Activated gamma-delta T cell (primary cell): Measurements from ENCODE around the gene MVB12B.

ENCODE experiments used
- DNase-seq: peaks from one replicate; lab custom pipeline; 2025; lab: John Stamatoyannopoulos, UW

MVB12B gene

DNA sequence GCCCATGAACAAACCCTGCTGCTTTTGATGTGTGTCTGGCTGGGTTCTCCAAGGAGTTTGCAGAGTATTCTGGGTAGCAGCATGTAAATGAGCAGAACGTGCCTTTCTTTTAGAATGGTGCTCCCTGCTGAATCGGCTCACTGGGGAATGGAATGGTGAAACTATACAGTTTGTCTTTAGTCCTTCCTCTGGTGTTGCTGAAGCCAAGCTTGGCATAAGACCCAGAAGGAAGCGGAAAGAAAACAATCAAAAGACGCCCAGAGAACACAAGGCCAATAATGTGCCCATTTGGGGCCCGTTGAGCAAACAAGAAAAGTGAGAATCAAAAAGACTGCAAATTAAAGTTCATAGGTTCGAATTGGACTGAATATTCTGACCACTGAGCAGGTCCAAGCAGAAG is 60.1 kb downstream of the MVB12B start:
- no peak for DNase-seq

DNA sequence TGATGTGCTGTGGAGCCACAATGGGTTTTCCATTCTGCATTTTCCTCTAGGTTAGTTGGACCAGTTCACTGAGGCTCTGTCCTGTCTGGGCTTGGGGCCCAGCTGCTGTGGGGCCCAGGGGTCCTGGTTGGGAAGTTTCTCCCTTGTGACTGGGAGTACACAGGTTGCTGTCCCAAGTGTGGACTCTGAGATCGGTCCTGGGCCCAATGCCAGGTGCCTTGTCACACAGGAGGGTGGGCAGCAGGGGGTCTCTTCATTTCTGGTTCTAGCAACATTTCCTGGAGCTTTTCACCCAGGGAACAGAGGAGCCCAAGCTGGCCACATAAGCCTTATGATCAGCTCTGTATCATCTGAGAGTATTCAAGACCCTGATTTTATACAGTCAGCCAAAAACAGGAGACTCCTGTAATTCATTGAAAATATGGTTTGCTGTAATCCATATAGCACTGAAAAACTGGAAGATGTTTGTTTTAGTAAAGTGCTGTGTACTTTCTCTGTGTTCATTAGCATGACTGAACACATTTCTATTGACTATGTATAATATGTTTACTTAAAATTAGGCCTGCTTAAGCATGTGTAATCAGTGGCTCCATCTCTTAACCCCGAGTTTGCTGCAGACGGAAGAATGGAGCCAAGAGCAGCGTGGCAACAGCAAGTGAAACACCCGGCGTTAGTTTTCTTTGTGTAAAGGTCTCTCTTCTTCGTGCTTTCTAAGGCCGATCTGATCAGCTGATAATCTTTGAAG is 62.5 kb downstream of the MVB12B start:
- no peak for DNase-seq

DNA sequence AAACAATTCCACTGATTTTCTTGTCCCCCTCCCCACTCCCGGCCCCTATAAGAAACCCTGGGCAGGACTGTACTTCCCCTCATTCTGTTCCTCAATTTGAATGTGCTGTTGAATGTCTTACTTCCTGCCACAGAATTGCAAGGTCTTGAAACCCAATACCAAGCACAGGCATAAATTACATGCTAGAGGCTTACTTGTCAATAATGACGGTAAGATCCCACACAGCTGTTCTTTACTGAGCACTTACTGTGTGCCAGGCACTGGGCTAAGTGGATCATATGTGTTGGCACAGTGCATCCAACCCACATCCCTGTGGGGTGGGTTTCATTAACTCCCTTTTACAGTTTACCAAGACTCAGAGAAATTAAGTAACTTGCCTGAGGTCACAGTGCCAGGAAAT is 63.4 kb downstream of the MVB12B start:
- DNase-seq: no peak

DNA sequence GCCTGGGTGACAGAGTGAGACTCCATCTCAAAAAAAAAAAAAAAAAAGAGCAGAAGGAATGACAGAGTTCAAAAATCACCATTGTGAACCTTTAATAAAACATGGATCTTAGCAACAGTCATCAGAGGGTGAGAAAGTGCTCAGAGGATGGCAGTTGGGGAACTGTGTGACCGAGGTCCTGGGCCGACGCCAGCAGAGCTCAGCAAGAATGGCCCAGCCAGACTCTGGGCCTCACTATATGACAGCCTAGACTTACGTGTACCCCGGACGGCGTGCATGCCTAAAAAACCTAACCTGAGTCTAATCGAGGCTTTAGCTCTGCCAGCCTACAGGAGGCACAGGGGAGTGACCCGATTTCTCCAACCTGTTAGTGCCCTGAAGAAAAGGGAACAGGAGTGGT is 64.3 kb downstream of the MVB12B start:
- DNase-seq: no peak

DNA sequence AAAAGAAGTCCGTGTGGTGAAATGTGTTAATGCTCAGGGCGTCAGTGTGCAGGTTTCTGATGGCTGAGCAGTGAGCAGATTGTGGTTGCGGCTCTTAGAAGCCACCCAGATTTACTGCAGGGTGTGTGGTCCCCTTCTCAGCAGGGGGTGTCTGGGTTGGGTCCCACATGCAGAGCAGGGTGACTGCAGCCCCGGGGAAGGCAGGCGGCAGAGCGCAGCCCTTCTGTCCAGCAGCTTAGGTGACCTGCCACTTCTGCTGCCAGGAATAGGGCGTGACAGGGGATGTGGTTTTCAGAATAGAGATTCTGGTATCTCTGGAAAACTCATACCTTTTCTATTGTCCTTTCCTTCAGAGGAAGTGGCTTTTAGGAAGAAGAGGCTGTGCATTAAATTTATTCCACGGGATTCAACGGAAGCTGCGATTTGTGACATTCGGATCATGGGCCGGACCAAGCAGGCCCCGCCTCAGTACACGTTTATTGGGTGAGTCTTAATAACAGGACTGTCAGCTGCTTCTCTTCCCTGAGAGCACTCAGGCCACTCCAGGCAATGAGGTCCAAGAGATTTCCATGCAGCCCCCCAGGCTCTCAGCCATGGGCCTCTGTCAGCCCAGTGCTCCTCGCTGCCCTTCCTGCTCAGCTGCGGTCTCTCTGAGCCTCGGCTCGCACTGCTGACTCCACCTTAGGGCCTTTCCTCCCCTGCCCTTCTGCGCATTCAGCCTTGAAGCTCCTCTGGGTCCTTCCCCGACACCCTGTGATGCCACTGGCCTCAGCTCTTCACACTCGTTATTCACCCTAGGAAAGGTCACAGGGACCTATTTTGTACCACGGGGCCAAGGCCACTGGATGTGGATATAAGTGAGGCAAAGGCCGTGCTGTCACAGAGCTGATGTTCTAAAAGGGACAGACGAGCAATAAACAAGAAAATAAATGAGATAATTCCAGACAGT is 65.4 kb downstream of the MVB12B start:
- no peak for DNase-seq

DNA sequence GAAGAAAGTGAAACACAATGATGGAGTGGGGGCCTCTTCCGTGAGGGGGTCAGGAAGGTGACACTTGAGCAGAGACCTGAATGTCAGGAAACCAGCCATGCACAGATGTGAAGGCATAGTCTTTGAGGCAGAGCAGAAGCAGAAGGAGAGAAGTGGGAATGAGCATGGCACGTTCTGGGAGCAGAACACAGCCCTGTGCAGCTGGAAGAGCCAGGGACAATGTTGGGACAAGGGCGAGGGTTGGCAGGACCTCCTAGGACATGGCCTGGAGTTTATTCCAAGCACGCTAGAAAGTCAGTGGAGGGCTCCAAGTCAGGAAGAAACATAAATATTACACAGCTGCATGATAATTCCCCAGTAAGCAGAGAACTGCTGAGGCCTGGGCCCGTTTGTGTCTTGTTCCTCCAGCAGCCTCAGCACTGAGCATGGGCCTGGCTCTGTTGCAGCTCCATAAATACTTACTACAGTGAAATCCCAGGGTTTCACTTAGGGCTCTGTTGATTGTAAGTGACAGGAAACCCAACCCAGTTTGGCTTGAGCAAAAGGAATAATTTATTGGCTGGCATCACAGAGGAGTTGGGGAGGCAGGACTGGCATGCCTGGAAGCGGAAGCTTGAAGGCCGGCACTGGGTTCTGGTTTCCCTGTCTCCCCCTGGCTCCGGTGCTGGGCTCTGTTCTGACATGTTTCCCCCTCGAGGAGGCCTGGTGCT is 66.2 kb downstream of the MVB12B start:
- DNase-seq: no peak

DNA sequence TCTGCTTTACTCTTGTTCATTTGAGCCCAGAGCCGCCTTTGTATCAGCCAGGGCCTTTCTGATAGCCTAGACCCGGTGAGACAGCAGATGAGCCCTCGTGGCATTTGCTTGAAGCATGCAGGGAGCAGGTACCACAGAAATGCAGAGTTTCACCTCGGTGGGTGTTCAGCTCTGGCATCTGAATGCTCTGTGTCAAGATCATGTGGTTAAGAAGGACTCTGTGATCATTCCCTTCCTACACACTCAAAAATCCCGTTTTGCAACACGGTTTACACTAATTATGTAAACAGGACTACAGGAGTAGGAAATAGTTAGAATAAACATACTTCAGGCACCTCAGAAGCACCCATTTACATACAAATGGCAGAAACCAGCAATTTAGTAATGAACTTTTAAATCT is 67.2 kb downstream of the MVB12B start:
- no peak for DNase-seq

DNA sequence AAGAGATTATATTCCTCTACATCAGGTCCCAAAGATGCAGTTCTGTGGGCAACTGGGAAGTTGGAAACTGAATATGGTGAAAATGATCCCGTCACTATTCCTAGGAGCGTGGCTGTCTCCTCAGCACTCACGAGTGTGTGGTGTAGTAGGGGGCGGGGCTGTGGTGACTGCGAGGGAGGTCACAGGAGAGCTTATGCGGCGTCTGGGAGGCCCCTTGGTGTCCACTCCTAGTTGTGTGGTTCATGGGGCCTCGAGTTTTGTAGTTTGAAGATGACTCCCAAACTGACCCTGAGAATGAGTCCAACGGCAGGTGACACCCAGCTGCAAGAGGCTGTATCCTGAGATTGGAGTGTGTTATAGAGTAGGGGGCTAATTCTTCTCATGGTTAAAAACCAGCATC is 68.2 kb downstream of the MVB12B start:
- no peak for DNase-seq

DNA sequence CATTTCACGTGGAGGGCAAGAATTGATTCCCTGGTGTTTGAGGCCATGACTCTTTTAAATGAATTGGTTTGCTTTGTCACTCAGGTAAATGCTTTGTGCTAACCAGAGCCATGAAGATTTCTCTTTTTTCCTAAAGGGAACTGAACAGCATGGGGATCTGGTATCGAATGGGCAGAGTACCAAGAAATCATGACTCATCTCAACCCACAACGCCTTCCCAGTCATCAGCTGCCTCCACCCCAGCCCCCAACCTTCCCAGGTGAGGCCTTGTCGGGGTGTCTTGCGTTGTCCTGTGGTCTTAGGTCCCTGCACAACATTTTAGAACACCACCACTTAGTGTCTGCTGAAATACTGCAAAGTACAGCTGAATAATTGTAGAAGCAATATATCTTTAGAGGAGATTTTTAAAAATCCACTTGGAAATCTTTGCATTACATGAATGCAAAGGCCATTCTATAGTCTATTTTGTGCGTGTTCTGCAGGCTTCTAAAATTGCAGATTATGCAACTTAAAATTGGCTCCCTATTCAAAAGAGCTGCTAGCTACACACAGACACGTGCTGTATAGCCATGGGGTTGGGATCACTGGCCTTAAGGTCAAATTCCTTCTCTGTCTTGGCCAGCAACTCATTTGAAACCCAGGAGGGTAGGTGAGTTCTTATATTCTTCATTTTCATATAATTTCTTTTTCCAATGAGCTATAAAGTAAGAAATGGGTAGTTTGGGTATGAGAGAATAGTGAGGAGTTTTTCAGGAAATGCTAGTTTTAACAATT is 69.0 kb downstream of the MVB12B start:
- no peak for DNase-seq

DNA sequence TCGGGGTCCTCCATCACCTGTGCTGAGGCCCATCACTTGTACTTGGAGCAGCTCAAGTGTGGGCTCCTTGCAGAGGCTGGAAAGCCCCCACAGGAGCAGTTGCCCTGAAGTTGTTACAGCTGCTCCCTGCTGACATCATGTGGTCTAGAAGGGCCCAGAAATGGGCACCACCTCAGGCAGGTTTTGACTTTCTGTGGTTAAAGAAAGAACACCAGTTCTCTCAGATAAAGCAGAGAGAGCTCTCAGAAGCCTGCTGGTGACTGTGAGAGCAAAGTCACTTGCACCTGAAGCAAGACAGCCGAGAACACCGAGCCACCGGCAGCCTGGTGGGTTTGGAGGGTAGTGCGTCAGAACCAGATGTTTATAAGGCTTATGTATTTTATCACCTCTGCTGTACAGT is 70.4 kb downstream of the MVB12B start:
- DNase-seq: peak; percentile 32

DNA sequence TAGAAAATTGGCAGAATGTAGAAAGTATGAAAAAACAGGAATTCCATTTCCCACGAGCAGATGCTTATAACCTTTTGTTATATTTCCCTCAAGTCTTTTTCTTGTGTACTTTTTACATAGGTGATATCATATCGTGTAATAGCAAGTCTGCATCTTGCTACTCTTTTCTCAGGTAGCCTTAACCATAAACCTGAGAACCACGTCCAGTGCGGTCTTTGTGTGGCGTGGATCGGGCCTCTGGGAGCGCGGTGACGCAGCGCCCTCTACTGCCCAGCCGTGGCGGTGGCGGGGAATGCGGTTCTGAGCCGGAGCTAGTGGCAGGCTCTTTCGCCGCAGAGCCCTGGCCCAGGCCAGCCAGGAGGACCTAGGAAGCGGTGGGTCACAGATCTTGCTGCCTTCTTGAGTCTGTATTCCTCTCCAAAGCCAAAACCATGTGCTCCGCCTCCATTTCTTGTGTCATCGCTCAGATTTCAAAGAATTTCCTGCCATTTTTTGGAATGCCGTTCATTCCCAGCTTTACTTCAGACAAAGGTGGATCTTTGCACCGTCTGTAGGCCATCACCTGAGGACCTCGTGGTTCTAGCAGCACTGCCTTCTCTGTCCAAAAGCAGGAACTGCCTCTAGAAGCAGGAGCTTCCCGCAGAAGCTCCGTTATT is 71.9 kb downstream of the MVB12B start:
- DNase-seq: peak; percentile 37

DNA sequence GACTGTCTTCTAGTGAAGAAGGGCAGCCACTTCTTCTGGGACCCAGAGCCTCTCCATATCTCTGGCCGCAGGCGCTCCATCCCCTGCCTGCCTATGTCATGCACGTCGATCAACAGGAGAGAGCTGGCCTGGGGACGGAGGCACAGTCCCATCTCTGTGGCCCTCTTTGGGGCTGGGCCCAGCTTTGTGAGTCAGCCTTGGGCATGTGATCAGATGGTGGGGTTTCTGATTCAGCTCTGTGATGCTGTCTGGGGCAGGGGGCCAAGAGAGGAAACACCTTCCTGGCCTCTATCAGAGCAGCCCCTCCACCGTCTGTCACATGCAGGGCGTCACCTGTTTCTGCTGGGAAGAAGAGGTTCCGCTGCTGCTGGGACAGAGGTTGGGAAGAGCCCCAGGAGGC is 72.6 kb downstream of the MVB12B start:
- no peak for DNase-seq

DNA sequence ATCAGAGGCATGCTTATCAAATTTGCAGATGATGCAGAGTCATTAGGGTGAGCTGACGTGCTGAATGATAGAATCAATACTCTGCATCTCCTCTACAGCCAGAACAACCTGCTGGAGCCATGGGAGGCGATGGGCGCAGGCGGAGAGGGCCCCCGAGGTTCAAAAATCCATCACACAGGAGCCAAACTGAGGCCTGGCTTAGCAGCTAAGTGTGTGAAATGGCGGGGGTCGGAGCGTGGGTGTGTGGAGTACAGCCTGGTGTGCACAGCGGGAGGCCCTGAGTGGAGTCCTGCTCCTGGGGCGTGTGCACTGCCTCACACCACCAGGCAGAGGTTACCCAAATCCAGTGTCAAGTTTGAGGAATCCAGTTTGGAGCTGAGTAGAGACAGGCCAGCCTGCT is 73.2 kb downstream of the MVB12B start:
- no peak for DNase-seq

DNA sequence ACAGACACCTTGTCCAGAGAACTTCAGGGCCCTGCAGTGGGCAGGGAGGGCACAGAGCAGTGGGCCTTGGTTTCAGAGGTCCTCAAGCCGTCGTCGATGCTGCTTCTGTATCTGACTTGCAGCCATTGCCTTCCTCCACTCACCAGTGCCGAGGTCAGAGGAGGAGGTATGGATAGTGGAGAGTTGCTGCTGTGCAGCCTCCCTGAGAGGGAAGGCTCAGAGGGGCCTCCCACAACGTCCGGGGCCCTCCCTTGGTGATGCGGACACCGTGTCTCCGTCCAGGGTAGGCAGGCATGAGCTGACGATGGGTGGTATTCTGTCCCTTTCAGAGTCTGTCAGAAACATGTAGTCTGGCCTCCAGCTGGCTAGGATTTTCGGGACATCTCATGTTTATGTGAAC is 73.9 kb downstream of the MVB12B start:
- DNase-seq: no peak

DNA sequence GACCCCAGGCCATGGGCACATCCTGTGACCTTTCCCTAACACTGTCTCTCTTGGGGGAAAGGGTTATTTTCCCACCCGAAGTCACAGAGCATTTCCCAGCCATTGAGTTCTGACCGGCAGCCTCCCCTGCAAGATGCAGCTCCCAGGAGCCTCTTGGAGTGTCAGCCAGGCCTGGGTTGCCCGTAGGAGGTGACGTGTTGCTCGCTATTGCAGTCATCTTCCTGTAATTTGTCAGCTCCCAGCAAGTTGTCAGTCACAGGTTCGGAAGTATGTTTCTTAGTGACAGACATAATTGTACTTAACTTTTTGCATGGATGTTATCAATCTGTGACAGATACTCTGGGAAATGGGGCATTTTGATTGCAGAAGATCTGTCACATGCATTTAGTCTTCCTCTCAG is 74.5 kb downstream of the MVB12B start:
- DNase-seq: no peak

DNA sequence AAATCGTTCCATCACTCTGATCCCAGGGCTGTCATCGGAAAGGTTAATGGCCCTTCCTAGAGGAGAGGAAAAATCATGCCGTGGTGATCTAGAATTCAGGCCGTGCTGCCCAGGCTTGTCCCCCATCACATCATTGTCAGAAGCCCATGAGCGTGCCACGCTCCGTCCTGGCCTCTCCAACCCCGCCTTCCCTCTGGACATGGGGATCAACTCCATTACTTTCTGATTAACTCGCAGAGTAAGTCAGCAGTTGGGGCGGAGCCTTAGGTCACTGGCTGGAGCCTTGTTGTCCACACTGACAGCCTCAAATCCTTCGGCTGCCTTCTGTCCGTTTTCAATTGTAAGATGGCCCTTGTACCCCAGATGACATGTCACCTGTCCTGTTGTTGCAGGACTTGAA is 75.0 kb downstream of the MVB12B start:
- no peak for DNase-seq

DNA sequence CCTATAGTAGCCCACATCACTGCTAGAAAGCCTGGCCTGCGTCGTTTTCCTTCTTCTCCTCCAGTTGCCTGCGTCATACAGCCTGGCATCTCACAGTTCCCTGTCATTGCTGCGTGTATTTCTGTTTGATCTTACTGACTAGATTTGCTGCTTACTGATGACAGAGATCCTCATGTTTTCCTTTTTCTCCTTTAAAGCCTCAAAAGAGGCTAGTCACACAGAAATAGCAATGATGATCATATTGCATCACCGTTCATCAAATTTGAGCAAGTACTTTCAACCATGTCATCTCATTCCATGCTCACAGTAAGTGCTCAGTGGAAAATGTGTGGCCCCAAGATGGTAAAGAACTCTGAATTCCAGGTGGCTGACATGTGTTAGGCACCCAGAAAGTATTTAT is 76.8 kb downstream of the MVB12B start:
- no peak for DNase-seq

DNA sequence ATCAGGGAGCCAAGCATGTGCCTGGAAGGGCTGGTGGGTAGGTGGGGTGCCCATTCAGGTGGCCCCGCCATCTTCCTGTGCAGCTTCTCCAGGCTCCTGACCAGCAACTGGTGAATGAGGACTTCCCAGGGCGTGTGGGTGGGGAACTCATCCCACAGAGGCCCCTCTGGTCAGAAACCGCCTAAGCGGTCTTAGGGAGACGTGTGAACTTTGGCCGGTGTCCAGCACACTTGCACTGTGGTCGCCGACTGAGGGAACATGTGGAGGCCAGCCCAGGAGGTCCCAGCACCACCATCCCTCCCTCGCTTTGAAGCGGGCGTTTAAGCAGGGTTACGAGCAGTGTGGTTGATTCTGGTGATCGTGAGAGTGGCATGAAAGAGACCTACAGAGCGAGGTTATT is 77.8 kb downstream of the MVB12B start:
- DNase-seq: no peak

DNA sequence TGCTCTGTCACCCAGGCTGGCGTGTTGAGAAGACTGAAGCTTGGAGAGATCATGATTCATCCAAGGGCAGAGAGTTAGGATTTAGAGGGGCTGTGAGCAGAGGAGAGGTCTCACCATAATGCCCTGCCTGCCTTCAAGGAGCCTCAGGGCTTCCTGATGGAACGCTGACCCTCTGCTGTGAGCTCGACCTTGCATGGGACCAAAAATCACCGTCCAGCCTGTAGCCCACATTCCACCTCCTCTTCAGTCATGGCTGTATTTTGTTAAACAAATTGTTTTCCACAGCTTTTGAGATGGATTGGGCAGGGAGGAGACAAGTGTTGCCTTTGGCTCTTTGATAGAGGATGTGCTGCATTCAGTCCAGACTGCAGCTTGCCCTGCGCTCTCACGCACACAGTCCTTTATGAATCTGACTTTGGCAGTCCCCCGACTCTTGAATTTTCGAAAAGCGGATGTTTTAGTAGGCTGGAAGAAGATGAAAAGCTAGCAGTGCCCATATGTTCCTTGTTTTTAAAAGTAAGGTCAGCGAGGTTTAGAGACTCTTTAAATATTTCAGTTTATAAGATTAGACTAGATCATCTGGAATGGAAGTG is 79.5 kb downstream of the MVB12B start:
- DNase-seq: no peak

DNA sequence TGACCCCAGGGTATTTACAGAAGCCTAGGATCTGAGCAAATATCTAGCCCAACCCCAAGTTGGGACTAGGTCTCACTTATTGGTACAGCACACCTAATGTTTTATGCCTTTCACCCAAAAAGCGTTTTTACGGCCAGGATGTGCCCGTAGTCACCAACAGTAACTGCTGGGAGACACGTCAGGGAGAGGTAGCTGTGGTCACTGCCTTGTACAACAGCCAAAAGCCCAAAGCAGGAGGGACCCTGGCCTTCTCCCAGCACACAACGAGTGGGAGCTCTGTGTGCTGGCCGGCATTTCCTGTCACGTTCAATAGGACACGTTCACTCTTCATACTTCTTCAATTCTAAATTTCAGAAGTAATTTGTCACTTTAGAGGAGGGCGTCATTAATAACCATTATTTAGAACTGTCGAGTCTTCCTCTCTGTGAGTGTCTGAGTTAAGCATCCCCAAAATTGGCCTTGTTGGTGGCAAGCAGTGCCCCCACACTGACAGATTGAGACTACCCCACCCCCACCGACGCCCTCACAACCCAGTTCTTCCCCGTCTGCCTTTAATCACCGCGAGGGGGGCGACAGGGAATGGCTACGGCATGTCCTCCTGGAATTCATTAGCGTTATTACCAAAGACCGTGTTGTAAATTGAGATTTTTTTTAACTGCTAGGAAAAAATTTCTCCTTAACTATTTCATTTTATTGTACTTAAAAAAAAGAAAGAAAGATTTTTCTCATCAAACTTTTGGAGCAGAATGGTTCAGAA is 80.7 kb downstream of the MVB12B start:
- DNase-seq: no peak
